GM08714 (cell line): ENCODE data around the gene DNAAF5.

Experiments used
- H3K4me3 ChIP-seq: fragments of 200-500 bp; sonication (Bioruptor generic); 2 replicates; pipeline ENCODE4 v1.5.1; 2014; ENCODE audit warnings: mild to moderate bottlenecking, low read length, inconsistent platforms
- ZNF274 ChIP-seq: IDR thresholded peaks from 2 replicates; pipeline ENCODE4 v1.6.1; 2012; ENCODE audit warnings: mild to moderate bottlenecking, low read depth, low read length

Gene DNAAF5

DNA sequence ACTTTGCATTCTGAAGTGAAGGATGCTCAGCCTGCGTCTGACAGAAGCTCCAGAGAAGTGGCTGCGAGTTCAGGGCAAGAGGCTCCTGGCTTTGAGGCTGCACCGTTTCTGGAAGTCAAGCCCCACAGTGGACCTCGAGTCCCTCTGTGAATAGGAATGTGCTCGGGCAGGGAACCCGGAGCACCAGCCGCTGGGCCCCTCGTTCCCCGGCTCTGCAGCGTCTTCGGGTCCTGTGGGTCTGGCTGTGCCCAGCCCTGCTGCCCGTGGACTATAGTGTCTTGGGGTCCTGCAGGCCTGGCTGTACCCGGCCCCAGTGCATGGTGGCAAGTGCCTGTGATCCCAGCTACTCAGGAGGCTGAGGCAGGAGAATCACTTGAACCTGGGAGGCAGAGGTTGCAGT, 45.9 kb downstream of the DNAAF5 start:
- no peak overlapping the region for H3K4me3 ChIP-seq
- TF ChIP-seq ZNF274 = no peak

DNA sequence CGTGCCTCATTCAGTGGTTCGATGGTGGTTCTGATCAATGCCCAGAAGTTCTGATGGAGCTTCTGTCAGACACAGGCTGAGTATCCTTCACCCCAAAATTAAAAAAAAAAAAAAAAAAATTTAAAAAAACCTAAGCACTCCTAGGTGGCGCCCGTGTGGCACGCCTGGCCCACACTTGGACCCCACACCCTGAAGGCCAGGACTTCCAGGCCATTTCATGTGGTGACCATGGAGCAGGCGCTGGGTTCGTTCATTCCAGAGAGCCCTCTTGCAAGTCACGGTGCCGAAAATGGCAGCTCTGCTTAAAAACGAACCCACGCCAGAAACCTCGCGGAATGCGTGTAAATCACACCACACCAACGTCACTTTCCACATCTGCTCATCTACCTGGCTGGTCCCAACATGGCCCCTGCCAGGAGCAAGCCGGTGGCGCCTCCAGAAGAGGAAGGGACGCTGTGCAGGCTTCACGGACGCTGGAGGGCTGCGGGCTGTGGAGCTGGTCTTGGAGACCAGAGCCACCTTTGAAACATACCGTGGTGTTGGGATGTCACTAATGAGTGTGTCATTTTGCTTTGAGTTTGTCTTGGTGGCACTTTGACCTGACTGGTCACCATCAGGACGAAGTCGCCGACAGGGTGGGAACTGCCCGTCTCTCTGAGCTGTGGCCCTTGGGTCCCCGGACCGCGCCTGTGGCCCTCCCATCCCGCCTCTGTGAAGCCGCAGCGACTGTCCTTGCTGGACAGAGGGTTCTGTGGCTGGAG, 46.5 kb downstream of the DNAAF5 start:
- no peak for TF ChIP-seq ZNF274
- H3K4me3 ChIP-seq = no peak overlapping the region

DNA sequence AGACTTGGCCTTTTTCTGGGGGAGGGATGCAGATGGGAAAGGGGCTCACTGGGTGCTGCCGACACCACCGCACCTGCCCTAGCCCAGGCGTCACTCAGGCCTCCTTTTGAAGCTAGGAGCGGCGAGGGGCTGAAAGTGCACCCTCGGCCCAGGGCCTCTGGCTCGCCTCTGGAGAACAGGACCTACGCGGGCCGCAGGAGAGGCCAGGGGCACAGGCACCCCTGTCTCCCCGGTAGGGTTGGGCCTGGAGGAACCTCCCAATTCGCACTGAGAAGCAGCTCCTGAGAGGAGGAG, 47.1 kb downstream of the DNAAF5 start:
- no peak overlapping the region for H3K4me3 ChIP-seq
- TF ChIP-seq ZNF274 = no peak

DNA sequence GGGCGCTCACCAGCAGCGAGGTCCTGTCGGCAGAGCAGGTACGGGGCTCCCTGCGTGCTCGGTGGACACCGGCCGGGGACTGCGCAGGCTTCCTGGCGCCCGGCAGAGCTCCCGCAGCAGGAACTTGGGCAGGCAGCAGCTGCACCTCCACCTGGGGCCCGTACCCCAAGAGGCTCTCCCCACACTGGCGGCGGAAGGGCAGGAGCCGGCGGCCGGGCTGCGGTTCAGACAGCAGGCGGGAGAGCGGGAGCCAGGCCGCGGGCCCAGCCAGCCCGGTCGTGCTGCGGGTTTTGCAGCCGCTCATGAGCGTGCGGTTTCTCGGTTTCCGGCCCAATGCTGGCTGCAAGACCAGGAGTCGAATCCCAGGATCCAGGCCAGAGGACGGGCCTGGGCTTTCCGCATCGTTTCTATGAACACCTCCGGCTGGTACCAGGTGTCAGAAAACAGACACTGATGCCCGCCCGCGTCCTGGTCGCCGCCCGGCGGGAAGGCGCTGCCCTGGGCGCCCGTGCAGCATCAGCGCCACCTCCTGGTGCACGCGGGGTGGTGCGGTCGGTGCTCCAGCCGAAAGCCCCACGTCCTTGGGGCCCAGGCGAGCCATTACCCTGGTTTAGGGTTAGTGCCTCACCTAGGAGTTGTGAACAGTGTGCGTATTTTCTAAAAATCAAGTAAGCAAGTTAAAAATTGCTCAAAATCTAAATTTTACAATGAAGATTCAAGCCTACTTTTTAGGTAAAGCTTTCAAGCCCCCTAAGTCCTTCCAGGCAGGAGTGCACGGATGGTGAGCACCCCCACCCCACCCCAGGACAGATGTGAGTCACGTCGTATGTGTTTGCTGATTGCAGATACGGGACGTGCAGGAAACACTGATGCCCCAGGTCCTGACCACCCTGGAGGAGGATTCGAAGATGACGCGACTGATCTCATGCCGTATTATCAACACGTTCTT, 47.9 kb downstream of the DNAAF5 start:
- no peak overlapping the region for H3K4me3 ChIP-seq
- no peak for TF ChIP-seq ZNF274

DNA sequence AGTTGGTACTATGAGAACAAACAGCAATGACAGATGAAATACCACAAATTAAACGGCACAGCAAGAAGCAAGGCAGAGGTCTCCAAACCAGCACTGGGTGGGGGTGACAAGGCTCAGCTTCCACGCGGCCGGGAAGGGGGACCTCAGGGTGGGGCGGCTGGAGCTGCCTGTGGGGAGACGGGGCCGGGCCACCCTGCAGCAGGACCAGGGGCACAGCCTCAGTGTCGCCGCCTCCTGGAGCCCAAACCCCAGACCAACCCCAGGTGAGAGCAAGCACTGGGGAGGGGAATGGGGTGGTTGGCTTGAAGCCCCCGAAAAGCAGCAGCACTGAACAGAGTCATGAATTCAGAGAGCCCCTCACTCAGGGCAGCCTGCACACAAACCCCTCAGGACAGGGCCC, 49.9 kb downstream of the DNAAF5 start:
- no peak overlapping the region for H3K4me3 ChIP-seq
- TF ChIP-seq ZNF274 = no peak

DNA sequence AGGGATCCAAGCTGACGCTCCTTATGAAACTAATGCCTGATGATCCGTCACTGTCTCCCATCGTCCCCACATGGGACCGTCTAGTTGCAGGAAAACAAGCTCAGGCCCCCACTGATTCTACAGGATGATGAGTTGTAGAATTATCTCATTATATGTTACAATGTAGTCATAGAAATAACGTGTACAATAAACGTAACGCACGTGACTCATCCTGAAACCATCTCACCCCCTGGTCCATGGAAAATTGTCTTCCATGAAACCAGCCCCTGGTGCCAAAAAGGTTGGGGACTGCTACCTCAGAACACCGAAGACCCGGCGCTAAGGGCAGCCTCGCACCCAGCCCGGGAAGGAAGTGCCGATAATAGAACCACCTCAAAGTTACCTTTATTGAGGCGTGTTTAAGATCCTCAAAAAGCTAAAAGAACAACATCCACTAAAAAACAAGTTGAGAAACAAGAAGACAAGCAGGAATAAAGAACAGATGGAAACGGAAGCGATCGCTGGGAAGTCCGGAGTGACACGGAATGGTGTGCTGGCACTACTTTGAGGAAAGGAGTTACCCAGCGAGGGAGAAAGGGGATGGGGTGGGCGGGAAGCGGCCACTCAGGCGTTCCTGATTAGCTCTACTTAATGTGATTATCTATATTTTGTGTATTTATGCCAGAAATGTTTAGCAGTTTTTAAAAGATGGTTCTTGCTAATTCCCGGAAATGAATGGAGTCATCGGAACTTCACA, 50.7 kb downstream of the DNAAF5 start:
- H3K4me3 ChIP-seq = no peak overlapping the region
- TF ChIP-seq ZNF274 = no peak

DNA sequence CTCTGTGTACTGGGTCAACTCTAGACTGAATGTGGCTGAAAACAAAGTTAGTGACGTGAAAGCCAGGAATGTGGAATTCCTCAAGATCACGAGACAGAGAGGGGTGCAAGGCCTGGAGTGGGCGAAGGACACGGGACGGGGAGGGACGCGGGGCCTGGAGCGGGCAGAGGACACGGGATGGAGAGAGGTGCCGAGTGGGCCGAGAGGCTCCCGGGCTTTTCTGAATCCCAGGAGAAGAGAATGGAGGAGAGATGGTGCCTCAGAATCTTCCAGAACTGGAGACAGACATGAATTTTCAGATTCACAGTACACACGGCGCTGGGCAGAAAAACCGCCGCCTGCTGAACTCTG, 51.2 kb downstream of the DNAAF5 start:
- H3K4me3 ChIP-seq = no peak overlapping the region
- TF ChIP-seq ZNF274 = no peak

DNA sequence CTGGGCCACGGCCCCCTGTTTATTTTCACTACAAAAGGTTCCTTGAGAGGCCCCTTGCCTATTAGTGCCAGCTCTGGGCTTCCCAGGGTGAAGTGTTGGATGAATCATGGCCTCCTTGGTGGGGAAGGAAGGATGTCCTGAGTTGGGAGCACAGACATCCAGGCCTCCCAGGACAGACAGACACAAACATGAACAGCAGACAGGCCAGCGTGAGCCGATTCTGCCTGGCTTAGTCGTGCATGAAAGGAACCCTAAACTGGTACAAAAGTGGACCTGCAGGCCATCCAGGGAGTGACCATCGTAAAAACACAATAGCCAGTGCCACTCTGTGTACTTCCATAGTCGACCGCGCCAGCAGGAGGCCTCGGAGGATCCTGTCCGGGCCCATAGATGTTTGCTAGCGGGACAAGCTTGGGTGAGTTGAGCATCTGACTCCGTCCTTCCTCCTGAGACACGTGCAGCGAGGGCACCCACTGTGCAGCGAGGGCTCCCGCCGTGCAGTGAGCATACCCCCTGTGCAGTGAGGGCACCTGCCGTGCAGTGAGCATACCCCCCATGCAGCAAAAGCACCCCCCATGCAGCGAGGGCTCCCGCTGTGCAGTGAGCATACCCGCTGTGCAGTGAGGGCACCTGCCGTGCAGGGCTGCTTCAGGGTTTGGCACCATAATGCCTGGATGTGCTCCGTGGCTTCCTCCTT, 51.9 kb downstream of the DNAAF5 start:
- no peak for TF ChIP-seq ZNF274
- H3K4me3 ChIP-seq = no peak overlapping the region

DNA sequence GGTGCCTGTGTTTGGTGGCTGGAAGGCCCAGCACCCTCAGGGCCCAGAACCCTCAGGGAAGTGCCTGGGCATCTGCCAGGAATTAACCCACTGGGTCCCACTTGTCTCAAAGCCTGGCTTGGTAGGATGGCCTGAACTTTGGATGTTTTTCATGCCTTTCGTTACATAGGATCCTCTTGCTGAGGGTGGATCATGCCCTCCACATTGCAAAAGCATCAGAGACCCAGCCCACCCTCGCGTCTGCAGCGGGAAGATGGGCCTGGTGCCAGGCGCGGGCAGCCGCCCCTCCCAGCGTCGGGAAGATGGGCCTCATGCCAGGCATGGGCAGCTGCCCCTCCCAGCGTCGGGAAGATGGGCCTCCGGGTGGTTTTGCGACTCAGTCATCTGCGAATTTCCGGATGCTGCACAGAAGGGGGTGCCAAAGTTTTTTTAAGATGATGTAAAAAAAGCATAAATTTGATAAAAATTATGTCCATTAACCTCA, 52.5 kb downstream of the DNAAF5 start:
- TF ChIP-seq ZNF274 = no peak

DNA sequence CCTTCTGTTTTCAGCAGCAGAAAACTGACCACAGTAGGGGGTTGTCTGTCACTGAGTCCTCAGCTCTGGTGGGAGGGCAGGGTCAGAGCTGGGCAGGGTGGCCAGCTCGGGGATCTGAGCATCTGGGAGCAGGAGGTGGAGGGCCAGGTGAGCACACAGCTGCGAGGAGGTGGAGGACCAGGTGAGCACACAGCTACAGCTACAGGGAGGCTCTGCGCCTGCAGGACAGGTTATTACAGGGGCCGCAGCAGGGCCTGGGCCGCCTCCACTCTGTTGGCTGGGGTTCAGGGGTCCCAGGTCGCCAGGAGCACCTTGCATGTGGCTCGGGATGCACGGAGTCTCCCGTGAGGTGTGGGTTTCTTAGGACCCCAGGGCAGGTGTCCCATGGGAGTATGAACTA, 53.0 kb downstream of the DNAAF5 start:
- no peak overlapping the region for H3K4me3 ChIP-seq
- TF ChIP-seq ZNF274 = no peak

More for the DNA sequence above, 52.5 kb downstream of the DNAAF5 start:
- H3K4me3 ChIP-seq = no peak overlapping the region

DNA sequence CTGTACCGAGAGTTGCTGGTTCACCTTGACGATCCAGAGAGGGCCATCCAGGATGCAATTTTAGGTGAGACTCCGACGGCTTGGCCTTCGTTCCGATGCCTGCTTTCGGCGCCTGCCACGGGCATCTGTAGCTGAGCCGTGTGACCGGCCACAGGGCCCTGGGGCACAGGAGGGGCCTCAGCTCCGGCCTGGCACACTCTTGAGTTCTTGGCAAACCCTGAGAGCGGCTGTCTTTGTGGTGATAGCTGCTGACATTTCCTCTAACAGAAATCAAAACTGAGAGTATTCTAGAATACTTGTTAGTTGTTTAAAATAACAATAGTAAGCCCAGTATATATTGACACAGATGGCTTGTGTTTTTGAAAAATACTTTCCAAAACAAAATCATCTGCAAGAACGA, 53.6 kb downstream of the DNAAF5 start:
- no peak for TF ChIP-seq ZNF274

DNA sequence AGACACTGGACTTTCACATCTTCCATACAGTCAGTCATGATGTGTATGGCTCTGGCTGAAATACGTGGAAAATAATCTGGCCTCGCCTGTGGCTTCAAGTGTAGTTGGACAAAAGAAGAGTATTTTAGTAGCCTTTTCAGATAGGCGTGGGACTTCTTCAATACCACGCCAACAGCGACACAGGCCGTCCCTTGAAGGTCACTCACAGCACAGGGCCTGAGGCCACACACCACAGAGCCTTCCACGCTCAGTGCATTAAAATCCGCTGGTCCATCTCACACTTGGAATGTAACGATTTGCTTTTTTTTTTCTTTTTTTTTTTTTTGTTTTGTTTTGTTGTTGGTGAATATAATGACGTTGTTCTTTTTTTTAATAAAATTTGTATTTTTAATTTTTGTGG, 54.0 kb downstream of the DNAAF5 start:
- H3K4me3 ChIP-seq = no peak overlapping the region
- TF ChIP-seq ZNF274 = no peak

More for the DNA sequence above, 53.6 kb downstream of the DNAAF5 start:
- H3K4me3 ChIP-seq = no peak overlapping the region

DNA sequence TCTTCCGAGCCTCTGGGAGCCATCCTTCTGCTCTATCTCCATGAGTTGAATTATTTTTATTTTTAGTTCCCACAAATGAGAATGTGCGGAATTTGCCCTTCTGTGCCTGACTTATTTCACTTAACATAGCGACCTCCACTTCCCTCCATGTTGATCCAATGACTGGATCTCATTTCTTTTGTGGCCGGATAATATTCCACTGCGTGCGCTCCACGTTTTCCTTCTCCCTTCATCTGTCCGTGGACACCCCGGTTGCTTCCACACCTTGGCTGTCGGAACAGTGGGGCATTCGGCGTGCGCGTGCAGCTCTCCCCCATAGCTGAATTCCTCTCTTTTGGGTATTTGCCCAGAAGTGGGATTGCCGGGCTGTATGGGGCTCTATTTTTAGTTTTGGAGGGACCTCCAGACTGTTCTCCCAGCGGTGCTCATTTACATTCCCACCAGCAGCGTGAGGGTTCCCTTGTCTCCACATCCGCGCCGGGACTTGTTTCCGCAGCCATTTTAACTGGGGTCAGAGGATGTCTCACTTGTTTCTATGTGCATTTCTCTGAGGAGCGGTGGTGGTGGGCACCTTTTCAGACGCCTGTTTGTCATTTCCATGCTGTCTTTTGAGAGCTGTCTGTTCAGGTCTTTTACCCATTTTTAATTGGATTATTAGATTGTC, 54.8 kb downstream of the DNAAF5 start:
- H3K4me3 ChIP-seq = no peak overlapping the region
- TF ChIP-seq ZNF274 = no peak
